GOT3 (cell line): ENCODE data around the gene TTLL11.
"Not testable (repeated sequence)": the region's sequence is repeated elsewhere in the genome, so short reads cannot be mapped to it uniquely, and the experiment has no call there.

Experiments used
- DNase-seq: peaks from one replicate; lab custom pipeline; 2025; ENCODE audit warnings: mixed read lengths; lab: John Stamatoyannopoulos, UW

TTLL11 gene

GRCh38 chr9:121902461-121903135 lies 190.5 kb downstream of the TTLL11 start:
- no peak for DNase-seq

DNA sequence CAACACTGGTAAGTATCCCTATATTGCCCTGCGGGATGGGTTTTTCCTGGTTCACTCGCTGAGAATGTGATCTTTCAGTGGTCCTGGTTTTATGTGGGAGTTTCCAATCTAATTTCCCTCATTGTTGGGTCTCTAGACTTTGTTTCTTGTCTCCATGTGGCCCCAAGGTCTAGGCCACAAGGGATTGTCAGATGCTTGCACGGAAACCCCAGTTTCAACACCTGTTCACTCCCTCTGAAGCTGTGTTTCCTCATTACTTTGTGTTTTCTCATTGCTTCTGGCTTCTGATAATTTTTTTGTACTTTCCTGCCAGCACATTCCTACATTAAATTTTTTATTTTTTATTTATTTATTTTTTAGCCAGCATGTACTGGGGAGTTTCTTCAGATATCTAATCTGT lies 191.5 kb downstream of the TTLL11 start:
- no peak for DNase-seq

DNA sequence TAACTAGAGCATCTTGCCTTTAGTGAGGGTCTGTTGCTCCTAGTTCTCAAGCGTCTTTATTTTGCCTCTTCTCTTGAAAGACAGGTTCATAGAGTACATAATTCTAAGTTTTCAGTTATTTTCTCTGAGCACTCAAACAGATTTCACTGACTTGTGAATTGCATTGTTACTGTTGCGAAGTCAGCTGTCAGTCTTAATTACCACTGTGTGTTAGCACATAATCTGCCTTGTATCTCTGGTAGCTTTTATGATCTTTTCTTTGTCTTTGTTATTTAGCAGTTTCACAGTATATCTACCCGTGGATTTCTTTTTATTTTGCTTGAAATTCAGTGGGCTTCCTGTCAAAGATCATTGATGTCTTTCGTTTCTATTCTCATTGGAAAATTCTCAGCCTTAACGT lies 192.9 kb downstream of the TTLL11 start:
- DNase-seq, result no peak

DNA sequence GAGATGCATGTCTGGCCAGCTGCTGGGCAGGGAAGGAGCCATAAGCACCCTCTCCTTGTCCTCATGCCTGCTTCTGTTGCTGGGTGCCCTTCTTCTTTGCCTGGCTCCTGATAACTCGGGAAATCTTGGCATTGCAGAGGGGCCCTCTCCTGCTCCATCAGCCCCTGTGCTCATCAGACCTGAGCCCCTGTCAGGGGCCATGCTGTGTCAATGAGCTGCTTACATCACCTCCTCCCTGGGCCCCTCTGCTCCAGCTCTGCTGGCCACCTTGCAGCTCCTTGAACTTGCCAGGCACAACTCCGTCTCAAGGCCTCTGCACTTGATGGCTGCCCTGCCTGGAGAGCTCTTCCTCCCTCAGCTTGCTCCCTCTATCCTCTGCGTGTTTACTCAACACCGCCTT lies 194.3 kb downstream of the TTLL11 start:
- no peak for DNase-seq

DNA sequence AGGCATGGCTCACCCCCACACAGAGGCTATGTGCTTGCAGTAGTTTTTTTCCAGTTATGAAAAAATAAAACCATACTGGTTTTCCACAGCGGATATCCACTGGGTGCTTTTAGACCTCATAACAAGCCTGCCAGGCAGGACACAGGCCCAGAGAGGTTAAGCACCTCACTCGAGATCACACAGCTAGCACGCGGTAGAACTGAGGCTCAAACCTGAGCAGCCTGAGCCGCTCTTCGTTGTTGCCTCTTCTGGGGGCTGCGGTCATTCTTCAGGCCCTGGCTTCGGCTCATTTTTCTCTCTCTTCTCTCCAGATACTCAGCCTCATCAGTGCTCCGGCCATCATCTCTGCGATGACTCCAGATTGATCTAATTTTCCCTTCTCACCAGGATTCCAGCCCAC lies 196.0 kb downstream of the TTLL11 start:
- DNase-seq, result no peak

DNA sequence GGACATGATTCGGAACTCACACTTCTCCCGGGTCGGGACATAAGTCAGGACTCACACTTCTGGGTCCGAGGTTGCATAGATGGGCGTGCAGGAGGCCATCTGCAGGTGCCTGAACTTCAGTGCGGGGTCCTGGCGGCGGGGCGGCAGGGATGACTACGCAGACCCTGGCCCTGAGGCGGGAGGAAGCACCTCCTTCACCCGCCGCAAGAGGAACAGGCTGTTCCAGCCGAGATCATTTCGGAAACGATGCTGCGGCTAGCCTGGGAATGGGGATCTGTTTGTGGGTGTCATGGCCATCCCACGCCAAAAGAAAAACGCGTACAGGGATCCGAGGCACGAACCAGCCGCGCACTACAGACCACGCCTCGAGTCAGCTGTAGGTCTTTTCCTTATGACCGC lies 196.6 kb downstream of the TTLL11 start:
- no peak for DNase-seq

GRCh38 chr9:121895818-121896544 lies 197.1 kb downstream of the TTLL11 start:
- no peak for DNase-seq

- DNase-seq, result no peak
Observed at GRCh38 chr9:121895358-121895757, 197.8 kb downstream of the TTLL11 start.

DNA sequence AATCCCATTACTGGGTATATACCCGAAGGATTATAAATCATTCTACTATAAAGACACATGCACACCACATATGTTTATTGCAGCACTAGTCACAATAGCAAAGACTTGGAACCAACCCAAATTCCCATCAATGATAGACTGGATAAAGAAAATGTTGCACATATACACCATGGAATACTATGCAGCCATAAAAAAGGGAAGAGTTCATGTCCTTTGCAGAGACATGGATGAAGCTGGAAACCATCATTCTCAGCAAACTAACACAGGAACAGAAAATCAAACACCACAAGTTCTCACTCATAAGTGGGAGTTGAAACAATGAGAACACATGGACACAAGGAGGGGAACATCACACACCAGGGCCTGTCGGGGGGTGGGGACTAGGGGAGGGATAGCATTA lies 198.7 kb downstream of the TTLL11 start:
- not testable (repeated sequence) for DNase-seq

DNA sequence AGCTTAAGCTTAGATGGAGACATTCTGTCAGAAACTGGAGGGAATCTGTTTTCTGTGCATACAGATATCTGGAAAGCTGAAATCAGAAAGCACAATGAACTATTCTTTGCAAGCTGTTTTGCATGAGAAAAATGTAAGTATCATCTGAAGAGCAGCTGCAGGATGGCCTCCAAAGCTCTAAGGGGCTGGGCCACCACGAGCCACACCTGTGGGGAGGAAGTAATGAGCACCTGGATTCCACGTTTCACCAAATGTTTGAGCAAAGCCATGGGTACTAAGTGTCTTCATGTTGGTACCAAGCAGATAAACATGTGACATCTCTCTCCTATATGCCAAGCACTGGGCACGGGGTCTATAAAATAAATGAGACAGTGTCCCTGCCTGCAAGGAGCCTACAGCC lies 199.3 kb downstream of the TTLL11 start:
- DNase-seq, result no peak

- no peak for DNase-seq
Observed at GRCh38 chr9:121892706-121893105, 200.4 kb downstream of the TTLL11 start.

DNA sequence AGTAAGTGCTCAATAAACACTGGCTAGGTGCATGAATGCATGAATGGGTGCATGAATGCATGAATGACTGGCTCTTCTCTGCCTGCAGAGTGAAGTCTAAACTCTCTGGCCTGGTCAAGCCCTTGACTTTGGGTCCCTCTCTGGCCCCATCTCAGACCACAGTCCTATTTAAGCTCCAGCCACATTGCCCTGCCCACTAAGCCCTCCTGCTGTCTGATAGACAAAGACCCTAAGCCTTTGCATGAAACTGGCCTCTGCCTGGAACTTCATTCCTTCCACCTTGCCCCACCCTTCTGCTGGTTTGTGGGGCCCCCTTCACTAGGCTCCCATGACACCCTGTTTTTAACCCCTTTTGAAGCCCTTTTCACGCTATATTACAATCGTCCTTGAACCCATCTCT lies 202.4 kb downstream of the TTLL11 start:
- DNase-seq, result no peak

DNA sequence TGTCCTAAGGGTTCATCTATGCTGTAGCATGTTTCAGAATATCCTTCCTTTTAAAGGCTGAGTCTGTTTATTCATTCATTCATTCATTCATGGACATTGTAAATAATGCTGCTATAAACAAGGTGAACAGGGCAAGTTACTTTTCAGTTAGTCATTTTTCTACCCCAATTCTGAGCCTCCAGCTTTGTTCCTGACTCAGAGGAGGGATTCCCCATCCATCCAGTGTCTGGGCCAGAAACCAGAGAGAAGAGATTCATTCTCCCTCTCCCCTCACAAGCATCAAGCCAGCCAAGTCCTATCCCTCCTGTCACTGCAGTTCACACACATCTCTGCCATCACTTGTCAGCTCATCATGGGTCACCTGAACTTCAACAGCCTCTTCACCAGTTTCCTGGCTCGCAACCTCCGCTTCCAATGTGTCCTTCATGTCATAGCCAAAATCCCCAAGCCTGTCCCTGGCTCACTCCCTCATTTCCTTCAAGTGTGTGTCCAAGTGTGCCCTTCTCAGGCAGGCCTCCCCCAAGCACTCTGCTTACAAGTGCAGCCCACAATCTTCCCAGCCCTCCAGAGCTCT lies 203.0 kb downstream of the TTLL11 start:
- no peak for DNase-seq

DNA sequence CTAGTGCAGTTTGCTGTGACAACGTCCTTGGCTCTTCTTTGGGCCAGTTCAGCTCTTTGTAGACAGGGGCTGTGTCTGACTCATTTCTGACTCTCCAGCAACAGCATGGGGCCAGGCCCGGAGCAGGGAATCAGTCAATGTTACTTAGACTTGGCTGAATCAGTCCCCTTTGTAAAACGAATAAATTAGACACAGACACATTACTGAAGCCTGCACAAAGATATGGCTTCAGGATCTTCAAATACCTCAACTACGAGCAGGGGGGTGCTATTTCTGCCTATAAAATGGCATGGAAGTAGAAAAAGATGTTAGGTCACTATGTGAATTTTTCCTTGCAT lies 204.7 kb downstream of the TTLL11 start:
- DNase-seq, result no peak

GRCh38 chr9:121887553-121888437 lies 205.3 kb downstream of the TTLL11 start:
- DNase-seq, result no peak

DNA sequence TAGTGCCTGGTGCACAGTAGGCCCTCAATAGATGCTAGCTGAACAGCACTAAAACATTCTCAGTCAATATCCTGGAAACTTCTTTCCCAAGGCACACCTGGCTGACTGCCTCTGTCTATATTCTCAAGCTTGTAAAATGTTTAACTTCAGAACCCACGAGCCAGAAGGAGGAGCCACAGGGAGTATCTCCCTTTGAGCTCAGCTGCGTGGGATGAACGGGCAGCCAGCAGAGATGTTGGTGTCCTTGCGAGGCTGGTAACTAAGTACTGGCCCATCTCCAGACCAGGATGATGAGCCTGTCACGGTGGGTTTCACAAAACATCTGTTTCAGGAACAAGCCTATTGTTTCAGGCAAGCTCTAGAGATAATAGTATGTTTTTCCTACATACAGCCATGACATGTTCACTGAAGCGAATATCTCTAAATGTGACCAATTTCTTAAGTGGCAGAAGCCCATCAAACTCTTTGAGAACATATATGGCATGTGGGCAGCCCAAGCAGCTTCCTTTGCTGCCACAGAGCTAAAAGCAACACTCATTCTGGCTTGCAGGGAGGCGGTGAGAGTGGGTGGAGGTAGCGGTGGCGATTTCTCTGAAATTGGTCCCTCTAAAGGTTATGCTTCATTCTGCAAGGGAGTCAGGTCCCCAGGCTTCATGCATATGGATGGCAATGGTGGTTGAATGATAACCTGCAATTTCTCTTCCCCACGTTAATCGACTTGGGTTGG lies 206.2 kb downstream of the TTLL11 start:
- no peak for DNase-seq

DNA sequence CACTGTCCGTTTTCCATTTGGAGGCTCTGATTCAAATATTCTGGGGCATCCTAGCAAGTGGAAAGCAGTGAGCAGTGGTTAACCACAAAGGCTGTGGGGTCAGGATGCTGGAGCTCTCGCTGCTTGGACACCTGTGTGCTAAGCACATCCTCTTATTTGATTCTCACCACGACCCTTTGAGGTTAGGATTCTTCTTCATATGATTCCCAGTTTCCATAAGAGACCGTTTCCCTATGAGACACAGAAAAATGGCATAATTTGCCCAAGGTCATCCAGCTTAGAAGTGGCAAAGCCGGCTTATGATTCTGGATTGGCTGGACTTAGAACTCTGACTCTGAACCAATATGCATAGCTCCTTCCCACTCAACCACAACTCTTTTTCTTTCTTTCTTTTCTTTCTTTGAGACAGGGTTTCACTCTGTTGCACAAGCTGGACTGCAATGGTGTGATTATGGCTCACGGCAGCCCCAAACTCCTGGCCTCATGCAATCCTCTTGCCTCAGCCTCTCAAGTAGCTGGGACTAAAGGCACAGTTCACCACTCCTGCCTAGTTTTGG lies 207.7 kb downstream of the TTLL11 start:
- no peak for DNase-seq

GRCh38 chr9:121884057-121884541 lies 209.0 kb downstream of the TTLL11 start:
- DNase-seq, result no peak

GRCh38 chr9:121883281-121884056 lies 209.6 kb downstream of the TTLL11 start:
- no peak for DNase-seq

DNA sequence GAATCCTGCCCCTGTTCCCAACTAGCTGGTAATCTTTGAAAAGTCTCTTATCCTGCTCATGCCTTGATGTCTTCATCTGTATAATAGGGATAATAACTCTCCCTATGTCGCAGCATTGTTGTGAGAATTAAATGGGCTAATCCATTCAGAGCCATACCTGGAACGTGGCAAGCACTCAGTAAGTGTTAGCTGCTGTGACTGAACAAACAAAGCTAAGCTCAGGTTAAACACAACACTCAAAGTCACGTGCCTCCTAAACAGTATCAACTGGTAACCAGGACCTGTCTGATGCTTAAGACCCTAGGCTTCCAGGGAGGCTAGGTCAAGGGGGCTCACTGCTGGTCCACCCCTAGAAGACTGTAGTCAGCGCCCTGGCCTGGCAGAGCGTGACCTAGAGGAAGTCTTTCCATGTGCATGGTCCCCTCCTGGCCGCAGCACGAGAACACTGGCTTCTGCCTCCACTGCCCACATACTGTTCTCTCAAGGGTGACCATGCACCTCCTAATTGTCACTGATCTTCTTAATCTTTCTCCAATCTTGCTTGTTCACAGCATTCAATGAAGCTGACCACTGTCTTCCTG lies 211.1 kb downstream of the TTLL11 start:
- DNase-seq, result no peak
